ENCODE measurements around the gene COL6A5. TPM values are rescaled to one million over a fixed set of nuclear protein-coding genes. Genes with fewer than 3 reads are reported as not detected.
A peak's percentile ranks its signal among the peaks of the same experiment; 100 is the strongest.
"Not testable (repeated sequence)": the region's sequence is repeated elsewhere in the genome, so short reads cannot be mapped to it uniquely, and the experiment has no call there.

COL6A5 gene
- total RNA-seq, 2 donors from 2014 or later: 0.08 TPM; not detected in 1

- intact Hi-C loops (cut with DNase I, micrococcal nuclease): no loop called here
- ATAC-seq (no peak), DNase-seq (no peak)
Observed at GRCh38 chr3:130426206-130426605, 80.7 kb downstream of the COL6A5 start.

GRCh38 chr3:130428871-130429712, 83.6 kb downstream of the COL6A5 start:
- DNase-seq: no peak
- intact Hi-C loops (cut with DNase I, micrococcal nuclease): no loop called here

GRCh38 chr3:130429713-130430023, 84.2 kb downstream of the COL6A5 start:
- ATAC-seq: no peak
- DNase-seq: no peak
- intact Hi-C loops (cut with DNase I, micrococcal nuclease): no loop called here

More at GRCh38 chr3:130428871-130429712, 83.6 kb downstream of the COL6A5 start:
- no peak for ATAC-seq

GRCh38 chr3:130430266-130430665, 84.8 kb downstream of the COL6A5 start:
- intact Hi-C loops (cut with DNase I, micrococcal nuclease): no loop called here
- DNase-seq (no peak), ATAC-seq (no peak)

DNA sequence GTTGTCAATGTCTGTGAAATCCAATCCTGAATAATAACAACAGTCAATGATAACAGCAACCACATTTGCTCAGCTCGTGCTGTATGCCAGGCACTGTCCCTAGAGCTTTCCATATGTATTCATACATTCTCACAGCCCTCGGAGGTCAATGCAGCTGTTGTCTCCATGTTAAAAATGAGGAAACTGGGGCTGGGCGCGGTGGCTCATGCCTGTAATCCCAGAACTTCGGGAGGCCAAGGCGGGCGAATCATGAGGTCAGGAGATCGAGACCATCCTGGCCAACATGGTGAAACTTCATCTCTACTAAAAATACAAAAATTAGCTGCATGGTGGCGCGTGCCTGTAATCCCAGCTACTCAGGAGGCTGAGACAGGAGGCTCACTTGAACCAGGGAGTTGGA, 86.6 kb downstream of the COL6A5 start:
- ATAC-seq; intact Hi-C loops (cut with DNase I, micrococcal nuclease); DNase-seq: not testable (repeated sequence)

- intact Hi-C loops (cut with DNase I, micrococcal nuclease): no loop called here
- DNase-seq (no peak), ATAC-seq (no peak)
Observed at GRCh38 chr3:130433306-130433705, 87.8 kb downstream of the COL6A5 start.

DNA sequence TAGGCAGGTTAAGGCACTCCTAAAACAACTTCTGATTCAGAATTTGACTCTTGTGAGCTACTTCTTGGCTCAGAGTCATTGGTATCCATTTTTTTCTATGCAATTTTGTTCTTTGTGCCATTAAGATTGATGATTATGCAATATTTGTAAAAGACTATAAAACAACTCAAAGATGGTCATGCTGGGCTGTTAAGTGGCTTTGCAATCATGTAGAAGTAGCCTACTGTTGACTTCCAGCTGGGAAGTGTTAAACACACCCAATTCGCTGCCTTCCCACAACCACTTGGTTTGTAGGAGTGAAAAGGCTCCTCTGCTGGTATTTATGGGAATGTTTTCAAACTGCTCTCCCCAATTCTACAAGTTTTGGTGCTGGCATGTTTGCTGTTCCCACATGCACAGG, 96.8 kb downstream of the COL6A5 start:
- intact Hi-C loops (cut with DNase I, micrococcal nuclease): no loop called here
- ATAC-seq: no peak

DNA sequence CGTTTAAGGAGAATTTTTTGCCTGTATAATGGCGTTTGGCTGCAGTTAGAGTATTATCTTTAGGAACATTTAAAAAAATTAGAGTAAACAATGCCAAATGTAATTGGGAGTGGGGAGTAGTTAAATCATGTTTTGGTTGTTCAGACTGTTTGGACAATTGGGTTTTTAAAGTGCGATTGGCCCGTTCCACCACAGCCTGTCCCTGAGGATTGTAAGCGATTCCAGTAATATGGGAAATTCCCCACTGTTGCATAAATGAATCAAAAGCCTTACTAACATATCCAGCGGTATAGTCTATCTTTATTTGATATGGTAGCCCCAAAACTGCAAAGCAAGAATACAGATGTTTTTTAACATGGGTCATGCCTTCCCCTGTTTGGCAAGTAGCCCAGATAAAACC, 101.4 kb downstream of the COL6A5 start:
- DNase-seq; ATAC-seq; intact Hi-C loops (cut with DNase I, micrococcal nuclease): not testable (repeated sequence)

More for the DNA sequence above, 96.8 kb downstream of the COL6A5 start:
- no peak for DNase-seq

DNA sequence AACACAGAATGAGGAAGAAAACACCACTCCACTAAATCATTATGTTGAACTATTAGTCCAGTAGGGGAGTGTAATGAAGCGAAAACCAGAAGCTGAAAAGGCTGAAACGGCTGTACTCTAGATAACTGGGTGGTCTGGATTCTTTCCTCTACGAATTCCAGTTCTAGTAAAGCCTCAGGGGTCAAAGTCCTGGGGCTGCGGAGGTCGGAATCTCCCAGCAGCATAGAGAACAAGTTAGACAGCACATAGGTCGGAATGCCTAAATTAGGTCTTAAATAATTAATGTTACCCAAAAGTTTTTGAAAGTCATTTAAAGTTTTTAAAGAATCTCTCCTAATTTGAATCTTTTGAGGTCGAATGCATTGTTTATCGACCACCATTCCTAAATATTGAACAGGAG, 102.7 kb downstream of the COL6A5 start:
- ATAC-seq; DNase-seq; intact Hi-C loops (cut with DNase I, micrococcal nuclease): not testable (repeated sequence)

DNA sequence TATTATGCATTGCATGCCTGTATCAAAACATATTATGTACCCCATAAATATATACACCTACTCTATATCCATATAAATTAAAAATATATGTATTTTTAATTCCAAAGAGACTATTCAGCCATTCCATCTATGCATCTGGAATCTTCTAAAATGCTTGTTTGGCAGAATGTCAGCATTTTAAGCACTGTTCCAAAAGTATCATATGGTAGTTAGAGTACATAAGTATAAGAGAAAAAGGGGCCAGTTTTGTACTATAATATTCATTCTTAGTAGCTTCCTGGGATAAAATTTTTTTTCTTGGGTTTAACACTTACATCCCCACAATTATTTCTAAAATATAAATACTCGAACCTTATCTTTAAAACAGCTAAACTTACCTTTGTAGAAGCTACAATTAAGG, 111.1 kb downstream of the COL6A5 start:
- intact Hi-C loops (cut with DNase I, micrococcal nuclease): no loop called here

GRCh38 chr3:130457671-130458070, 112.2 kb downstream of the COL6A5 start:
- intact Hi-C loops (cut with DNase I, micrococcal nuclease): no loop called here
- no peak for ATAC-seq
- no peak for DNase-seq

More for the DNA sequence above, 111.1 kb downstream of the COL6A5 start:
- DNase-seq (no peak), ATAC-seq (no peak)

GRCh38 chr3:130459944-130460343, 114.5 kb downstream of the COL6A5 start:
- DNase-seq (no peak), ATAC-seq (no peak)
- intact Hi-C loops (cut with DNase I, micrococcal nuclease): no loop called here

- intact Hi-C loops (cut with DNase I, micrococcal nuclease): no loop called here
- ATAC-seq (no peak), DNase-seq (no peak)
Observed at GRCh38 chr3:130462089-130462488, 116.6 kb downstream of the COL6A5 start.

DNA sequence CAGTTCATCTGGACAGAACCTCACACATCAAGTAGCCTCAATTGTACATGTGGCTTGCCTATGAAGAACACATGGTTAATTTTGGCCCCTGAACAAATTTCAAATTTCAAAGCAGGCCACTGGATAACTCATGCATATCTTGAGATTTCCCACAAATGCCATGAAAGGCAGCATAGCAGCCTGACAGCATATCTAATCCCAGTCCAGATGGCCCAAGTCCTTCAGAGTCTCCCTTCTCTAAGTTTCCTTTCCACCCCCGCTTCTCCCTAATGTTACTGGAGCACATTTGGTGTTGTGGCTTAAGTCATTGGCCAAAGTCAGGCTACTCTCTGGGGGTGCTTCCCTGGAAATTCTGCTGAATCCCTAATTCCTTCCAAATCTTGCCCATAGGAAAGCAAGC, 117.7 kb downstream of the COL6A5 start:
- intact Hi-C loops (cut with DNase I, micrococcal nuclease): no loop called here
- ATAC-seq: no peak
- DNase-seq: no peak

GRCh38 chr3:130465521-130465920, 120.0 kb downstream of the COL6A5 start:
- DNase-seq (no peak), ATAC-seq (no peak)
- intact Hi-C loops (cut with DNase I, micrococcal nuclease): no loop called here

DNA sequence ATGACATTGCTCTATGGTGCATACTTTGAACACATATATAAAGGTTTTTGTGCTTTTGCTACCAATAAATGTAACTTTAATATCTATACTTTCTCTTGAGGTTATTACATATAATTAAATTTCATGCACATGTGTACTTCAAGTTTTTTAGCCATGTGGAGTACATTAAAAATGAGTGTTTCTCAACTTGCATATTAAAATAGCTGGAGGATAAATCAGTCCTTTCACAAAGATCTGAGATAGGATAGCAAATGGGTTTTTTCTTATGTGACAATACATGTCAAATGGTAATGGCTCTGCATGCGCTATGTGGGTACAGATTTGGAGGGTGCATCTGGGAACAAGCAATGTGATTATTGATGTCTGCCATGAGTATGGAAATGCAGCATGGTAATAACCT, 122.8 kb downstream of the COL6A5 start:
- DNase-seq: no peak
- no peak for ATAC-seq
- intact Hi-C loops (cut with DNase I, micrococcal nuclease): no loop called here

DNA sequence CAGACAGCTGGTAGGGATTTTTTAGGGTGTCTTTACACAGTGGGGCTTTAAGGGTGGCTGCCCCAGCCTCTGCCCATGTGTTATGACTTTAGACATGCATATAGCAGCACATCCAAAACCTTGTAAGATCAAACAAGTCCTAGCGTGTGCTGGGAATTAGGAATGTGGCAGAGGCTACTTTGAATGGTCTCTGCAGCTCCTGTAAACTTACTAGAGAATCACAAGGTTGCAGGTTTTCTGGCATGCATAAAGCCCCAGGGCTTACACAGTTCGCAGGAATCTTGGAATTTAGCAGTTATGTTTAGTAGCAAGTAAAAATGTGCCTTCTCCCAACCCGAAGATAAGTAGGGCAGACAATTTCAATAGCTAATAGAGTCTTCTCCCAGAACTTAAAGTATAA, 124.7 kb downstream of the COL6A5 start:
- DNase-seq: no peak
- no peak for ATAC-seq
- intact Hi-C loops (cut with DNase I, micrococcal nuclease): no loop called here

- intact Hi-C loops (cut with DNase I, micrococcal nuclease): no loop called here
- ATAC-seq (no peak), DNase-seq (no peak)
Observed at GRCh38 chr3:130473416-130473815, 127.9 kb downstream of the COL6A5 start.

GRCh38 chr3:130480736-130481135, 135.3 kb downstream of the COL6A5 start:
- no peak for DNase-seq
- intact Hi-C loops (cut with DNase I, micrococcal nuclease): no loop called here
- ATAC-seq: peak; percentile 61

DNA sequence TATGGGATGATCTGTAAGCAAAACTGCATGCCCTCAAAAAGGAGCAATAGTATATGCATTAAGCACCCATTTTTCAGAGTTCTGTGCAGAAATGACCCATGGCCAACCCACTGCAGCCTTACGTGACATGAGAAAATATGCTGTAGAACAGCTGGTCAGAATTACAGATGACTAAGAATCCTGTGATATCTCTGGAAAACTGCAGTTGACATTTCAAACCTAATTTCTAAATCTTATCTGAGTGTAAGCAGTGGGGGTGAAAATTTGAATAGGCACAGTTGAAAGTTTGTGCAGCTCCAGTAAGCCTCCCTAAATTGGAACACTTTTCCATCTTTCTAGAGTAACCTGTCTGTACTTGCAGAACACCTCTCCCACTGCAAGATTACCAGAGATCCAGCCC, 142.8 kb downstream of the COL6A5 start:
- ATAC-seq (no peak), DNase-seq (no peak)
- intact Hi-C loops (cut with DNase I, micrococcal nuclease): no loop called here

Data from left colon (tissue), 2 donors.